Hepatocyte (in vitro differentiated cells): ENCODE results near the gene HOXB4.

Source experiments
- CTCF ChIP-seq: fragments of 200-600 bp; sonication (generic); IDR thresholded peaks from 2 replicates; pipeline ENCODE4 v1.5.1; 2016; ENCODE audit warnings: antibody characterized with exemption, mild to moderate bottlenecking; ENCODE audit not compliant: poor library complexity
- EZH2 ChIP-seq: fragments of 200-600 bp; sonication (generic); IDR thresholded peaks from 2 replicates; pipeline ENCODE4 v1.6.1; 2016; ENCODE audit warnings: antibody characterized with exemption, mild to moderate bottlenecking, borderline replicate concordance

GRCh38 chr17:48575673-48576478 is 2.3 kb downstream of the HOXB4 start:
- TF ChIP-seq CTCF (no peak), EZH2 (no peak)
